Measurements from ENCODE around the gene PTCH1. TPM values are rescaled to one million over a fixed set of nuclear protein-coding genes. Genes with fewer than 3 reads are reported as not detected.

PTCH1 gene
- total and polyA plus RNA-seq, 7 donors, result 0.81 to 7.5 (median 3.5) TPM

GRCh38 chr9:95497772-95498171 lies 19.0 kb downstream of the PTCH1 start:
- Histone ChIP-seq H3K4me1 (peaks cover 4% of the 10 kb centered on the region), H3K36me3 (ENCODE audit: insufficient read depth in 1 of 2, low read depth in 1 of 2) (no peaks in the 10 kb centered on the region), H3K27ac (no peak overlapping the region), H3K9me3 (no peaks in the 10 kb centered on the region), H3K27me3 (ENCODE audit: insufficient read depth in 3 of 3, low read length in 2 of 3) (no peaks in the 10 kb centered on the region), H3K4me3 (no peak overlapping the region)
- WGBS, 3 donors, result 62 to 68% (median 63%) methylated on average over 3 of the region's 3 CpGs
- intact Hi-C loops (cut with DNase I), result no loop called here
- no peak for TF ChIP-seq CTCF (IDR thresholded peaks at IDR 0.05)
- ATAC-seq (no peak), DNase-seq (no peak)

GRCh38 chr9:95496687-95497086 lies 20.1 kb downstream of the PTCH1 start:
- H3K27me3 ChIP-seq (ENCODE audit: insufficient read depth in 3 of 3, low read length in 2 of 3), result no peaks in the 10 kb centered on the region
- intact Hi-C loops (cut with DNase I), result no loop called here
- H3K9me3 ChIP-seq, result no peaks in the 10 kb centered on the region
- ATAC-seq (no peak), DNase-seq (no peak)
- H3K4me1 ChIP-seq, result no peaks in the 10 kb centered on the region
- no peak overlapping the region for H3K4me3 ChIP-seq
- no peaks in the 10 kb centered on the region for H3K36me3 ChIP-seq (ENCODE audit: insufficient read depth in 1 of 2, low read depth in 1 of 2)
- TF ChIP-seq CTCF (IDR thresholded peaks at IDR 0.05), result no peak
- WGBS, 3 donors, result 65 to 79% (median 65%) methylated on average over 2 of the region's 2 CpGs
- no peak overlapping the region for H3K27ac ChIP-seq

- ATAC-seq, result no peak
- no peaks in the 10 kb centered on the region for H3K27me3 ChIP-seq (ENCODE audit: insufficient read depth in 3 of 3, low read length in 2 of 3)
- no peak for DNase-seq
- no peaks in the 10 kb centered on the region for H3K9me3 ChIP-seq
- H3K4me3 ChIP-seq, result no peak overlapping the region
- H3K36me3 ChIP-seq (ENCODE audit: insufficient read depth in 1 of 2, low read depth in 1 of 2), result no peaks in the 10 kb centered on the region
- WGBS, 3 donors, result 80 to 86% (median 84%) methylated on average over 12 of the region's 12 CpGs
- intact Hi-C loops (cut with DNase I), result no loop called here
- H3K4me1 ChIP-seq, result no peaks in the 10 kb centered on the region
- TF ChIP-seq CTCF (IDR thresholded peaks at IDR 0.05), result no peak
- no peak overlapping the region for H3K27ac ChIP-seq
These were observed 20.8 kb downstream of the PTCH1 start for GRCh38 chr9:95495961-95496360.

- Histone ChIP-seq H3K4me3 (no peak overlapping the region), H3K4me1 (no peaks in the 10 kb centered on the region), H3K27me3 (ENCODE audit: insufficient read depth in 3 of 3, low read length in 2 of 3) (no peaks in the 10 kb centered on the region), H3K27ac (no peak overlapping the region), H3K36me3 (ENCODE audit: insufficient read depth in 1 of 2, low read depth in 1 of 2) (no peaks in the 10 kb centered on the region), H3K9me3 (no peaks in the 10 kb centered on the region)
- 74 to 84% (median 77%) methylated on average over 3 of the region's 3 CpGs for WGBS, 3 donors
- no peak for ATAC-seq
- intact Hi-C loops (cut with DNase I), result no loop called here
- no peak for TF ChIP-seq CTCF (IDR thresholded peaks at IDR 0.05)
- DNase-seq, result no peak
These were observed 21.2 kb downstream of the PTCH1 start for GRCh38 chr9:95495529-95495928.
